GM23248 (cell line): ENCODE results near the gene OLFM1.
"Not testable (repeated sequence)": the region's sequence is repeated elsewhere in the genome, so short reads cannot be mapped to it uniquely, and the experiment has no call there.

Experiments
- EZH2 ChIP-seq: fragments of 200-600 bp; sonication (generic); IDR thresholded peaks from 2 replicates; pipeline ENCODE4 v1.6.1; 2018; ENCODE audit warnings: antibody characterized with exemption, mild to moderate bottlenecking; ENCODE audit not compliant: insufficient read depth, poor library complexity, severe bottlenecking
- EZH2phosphoT487 ChIP-seq: fragments of 200-600 bp; sonication (generic); IDR thresholded peaks from 2 replicates; pipeline ENCODE4 v1.6.1; 2018; ENCODE audit warnings: antibody characterized with exemption, moderate library complexity, mild to moderate bottlenecking, low read depth; ENCODE audit not compliant: insufficient read depth

GRCh38 chr9:135111600-135111999, 24.1 kb downstream of the OLFM1 start:
- not testable (repeated sequence) for TF ChIP-seq EZH2, EZH2phosphoT487
